CD14-positive monocyte (primary cell): ENCODE measurements around the gene NARF. TPM values are rescaled to one million over a fixed set of nuclear protein-coding genes. Genes with fewer than 3 reads are reported as not detected.
A peak's percentile ranks its signal among the peaks of the same experiment; 100 is the strongest.

Experiments used
- DNase-seq, 3 donors: peaks; one replicate each; pipeline ENCODE4 v3.0.0-alpha.2; 2011 to 2022
- H2AFZ ChIP-seq: 2 replicates; pipeline ENCODE4 v1.6.0; 2012; ENCODE audit warnings: mild to moderate bottlenecking, low read depth, low read length, inconsistent platforms; ENCODE audit not compliant: insufficient read depth, poor library complexity, severe bottlenecking
- H3K27ac ChIP-seq, 2 donors: 1 replicate in 1 of 2; 2 replicates in 1 of 2; pipeline ENCODE4 v1.5.1; 2012 to 2013; ENCODE audit warnings: low read length in 2 of 2, control low read depth in 1 of 2, inconsistent platforms in 1 of 2, low read depth in 1 of 2, mild to moderate bottlenecking in 1 of 2
- H3K27me3 ChIP-seq, 2 donors: one replicate each; pipeline versions ENCODE4 v1.6.0 to v1.6.1; 2011 to 2013; ENCODE audit warnings: low read length in 2 of 2; ENCODE audit not compliant: control insufficient read depth in 2 of 2, insufficient read depth in 2 of 2
- H3K36me3 ChIP-seq, 2 donors: replicated peaks in 1 of 2; 1 replicate in 1 of 2; 2 replicates in 1 of 2; pipeline versions ENCODE4 v1.5.1 to v1.6.1; 2012 to 2013; ENCODE audit warnings: low read length in 2 of 2, control low read depth in 1 of 2, inconsistent platforms in 1 of 2, mild to moderate bottlenecking in 1 of 2; ENCODE audit not compliant: insufficient read depth in 2 of 2, control insufficient read depth in 1 of 2
- H3K4me1 ChIP-seq, 2 donors: 1 replicate in 1 of 2; 2 replicates in 1 of 2; pipeline versions ENCODE4 v1.5.1 to v1.6.1; 2012 to 2013; ENCODE audit warnings: low read length in 2 of 2, control low read depth in 1 of 2, inconsistent platforms in 1 of 2, mild to moderate bottlenecking in 1 of 2, moderate library complexity in 1 of 2; ENCODE audit not compliant: insufficient read depth in 2 of 2, control insufficient read depth in 1 of 2
- H3K4me2 ChIP-seq: replicated peaks from 2 replicates; pipeline ENCODE3; 2012; ENCODE audit warnings: low read length, moderate library complexity, mild to moderate bottlenecking; ENCODE audit not compliant: poor library complexity, severe bottlenecking; ENCODE audit errors: extremely low read depth
- H3K4me3 ChIP-seq, 3 experiments: fragments of 200-600 bp in 1 of 3; sonication (generic) in 1 of 3; replicated peaks in 1 of 3; 1 replicate in 2 of 3; 2 replicates in 1 of 3; pipeline ENCODE4 v1.5.1; 2011 to 2013; ENCODE audit warnings: low read length in 3 of 3, mild to moderate bottlenecking in 3 of 3, control low read depth in 2 of 3, low read depth in 2 of 3, inconsistent platforms in 1 of 3, moderate library complexity in 1 of 3
- H3K79me2 ChIP-seq: 2 replicates; pipeline ENCODE4 v1.6.0; 2012; ENCODE audit warnings: mild to moderate bottlenecking, control low read depth, inconsistent platforms, low read length, moderate library complexity; ENCODE audit not compliant: insufficient read depth
- H3K9ac ChIP-seq: 2 replicates; pipeline ENCODE4 v1.6.0; 2017; ENCODE audit warnings: low read length, mild to moderate bottlenecking; ENCODE audit not compliant: insufficient read depth, poor library complexity, severe bottlenecking
- H3K9me3 ChIP-seq, 2 donors: replicated peaks in 1 of 2; 1 replicate in 1 of 2; 2 replicates in 1 of 2; pipeline versions ENCODE4 v1.5.1 to v1.6.1; 2012 to 2013; ENCODE audit warnings: low read length in 2 of 2, control low read depth in 1 of 2; ENCODE audit not compliant: control insufficient read depth in 1 of 2, insufficient read depth in 1 of 2
- H4K20me1 ChIP-seq: 2 replicates; pipeline ENCODE4 v1.6.0; 2012; ENCODE audit warnings: mild to moderate bottlenecking, low read length, control low read depth, moderate library complexity; ENCODE audit not compliant: insufficient read depth
- H3K27ac Mint-ChIP-seq, 7 donors: one replicate each; pipeline ENCODE4 v1.8.0; 2020; ENCODE audit warnings: mild to moderate bottlenecking in 7 of 7, mixed read lengths in 7 of 7, moderate library complexity in 6 of 7, inconsistent platforms in 2 of 7
- H3K27me3 Mint-ChIP-seq, 3 donors: one replicate each; pipeline ENCODE4 v1.8.0; 2021 to 2022; ENCODE audit warnings: low read depth in 3 of 3, mild to moderate bottlenecking in 3 of 3, mixed read lengths in 3 of 3, moderate library complexity in 3 of 3, inconsistent platforms in 1 of 3
- H3K36me3 Mint-ChIP-seq, 2 donors: one replicate each; pipeline ENCODE4 v1.8.0; 2020; ENCODE audit warnings: mixed read lengths in 2 of 2, inconsistent platforms in 1 of 2, mild to moderate bottlenecking in 1 of 2
- H3K4me1 Mint-ChIP-seq: one replicate; pipeline ENCODE4 v1.8.0; 2020; ENCODE audit warnings: mild to moderate bottlenecking, mixed read lengths
- H3K4me3 Mint-ChIP-seq, 2 donors: one replicate each; pipeline ENCODE4 v1.8.0; 2020; ENCODE audit warnings: mild to moderate bottlenecking in 2 of 2, mixed read lengths in 2 of 2, moderate library complexity in 1 of 2
- H3K9me3 Mint-ChIP-seq, 7 donors: one replicate each; pipeline ENCODE4 v1.8.0; 2020 to 2022; ENCODE audit warnings: mixed read lengths in 7 of 7, mild to moderate bottlenecking in 6 of 7, moderate library complexity in 6 of 7, inconsistent platforms in 2 of 7
- WGBS: methylation state at CpG from one replicate; pipeline ENCODE4 v1.1.5; 2013; ENCODE audit warnings: missing lambda C conversion rate; ENCODE audit not compliant: insufficient coverage; 5-methylcytosine and 5-hydroxymethylcytosine counted together
- intact Hi-C, 2 donors: fragments of 100-400 bp; cut with micrococcal nuclease; formaldehyde crosslinking; loops; one replicate each; pipeline versions ENCODE4 v1.15.0 to v1.15.1; 2023
- polyA plus RNA-seq, 3 donors: library from polyadenylated mRNA; depleted of rRNA in 1 of 3; unstranded in 2 of 3; stranded (reverse) in 1 of 3; fragments of 300-500 nt in 2 of 3; fragments of >200 nt in 1 of 3; fragmentation: Illumina TruSeq in 2 of 3; gene quantifications; 1 replicate in 2 of 3; 2 replicates in 1 of 3; pipeline ENCODE4 v1.2.3, GENCODE V29; 2012 to 2021
- TF ChIP-seq, protein P1 (sequence below): fragments of 200-600 bp; IDR thresholded peaks from one replicate; pipeline ENCODE4 v1.8.0; 2022; ENCODE audit warnings: antibody characterized with exemption, mild to moderate bottlenecking

The NARF gene
- polyA plus RNA-seq, 3 donors = 91.2 to 101 (median 100) TPM

GRCh38 chr17:82475458-82475857, 16.9 kb downstream of the NARF start:
- H3K27ac ChIP-seq = no peak overlapping the region
- H3K36me3 ChIP-seq = peaks cover 73 to 87% of the 10 kb centered on the region in 2 donors
- no peaks in the 10 kb centered on the region for H3K27me3 ChIP-seq
- no peaks in the 10 kb centered on the region for H3K4me1 ChIP-seq
- Mint-ChIP-seq H3K4me1 (peaks cover 2% of the 10 kb centered on the region), H3K27ac (peak overlapping the region in 2 of 7 donors; percentile 50 to 57), H3K9me3 (peaks cover 0 to 4% (median 0%) of the 10 kb centered on the region in 7 donors), H3K4me3 (no peak overlapping the region), H3K27me3 (no peaks in the 10 kb centered on the region), H3K36me3 (peaks cover 64 to 89% of the 10 kb centered on the region in 2 donors)
- H3K4me3 ChIP-seq = no peak overlapping the region
- 100% methylated on average over 3 of the region's 8 CpGs for WGBS
- H3K4me2 ChIP-seq = no peak overlapping the region
- H3K9me3 ChIP-seq = no peaks in the 10 kb centered on the region
- no peak overlapping the region for H2AFZ ChIP-seq
- no peak overlapping the region for H3K9ac ChIP-seq
- no peak for DNase-seq
- H3K79me2 ChIP-seq = no peaks in the 10 kb centered on the region
- TF ChIP-seq, protein P1, sequence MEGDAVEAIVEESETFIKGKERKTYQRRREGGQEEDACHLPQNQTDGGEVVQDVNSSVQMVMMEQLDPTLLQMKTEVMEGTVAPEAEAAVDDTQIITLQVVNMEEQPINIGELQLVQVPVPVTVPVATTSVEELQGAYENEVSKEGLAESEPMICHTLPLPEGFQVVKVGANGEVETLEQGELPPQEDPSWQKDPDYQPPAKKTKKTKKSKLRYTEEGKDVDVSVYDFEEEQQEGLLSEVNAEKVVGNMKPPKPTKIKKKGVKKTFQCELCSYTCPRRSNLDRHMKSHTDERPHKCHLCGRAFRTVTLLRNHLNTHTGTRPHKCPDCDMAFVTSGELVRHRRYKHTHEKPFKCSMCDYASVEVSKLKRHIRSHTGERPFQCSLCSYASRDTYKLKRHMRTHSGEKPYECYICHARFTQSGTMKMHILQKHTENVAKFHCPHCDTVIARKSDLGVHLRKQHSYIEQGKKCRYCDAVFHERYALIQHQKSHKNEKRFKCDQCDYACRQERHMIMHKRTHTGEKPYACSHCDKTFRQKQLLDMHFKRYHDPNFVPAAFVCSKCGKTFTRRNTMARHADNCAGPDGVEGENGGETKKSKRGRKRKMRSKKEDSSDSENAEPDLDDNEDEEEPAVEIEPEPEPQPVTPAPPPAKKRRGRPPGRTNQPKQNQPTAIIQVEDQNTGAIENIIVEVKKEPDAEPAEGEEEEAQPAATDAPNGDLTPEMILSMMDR = no peak
- intact Hi-C loops = no loop called here
- H4K20me1 ChIP-seq = peaks cover 15% of the 10 kb centered on the region

- Mint-ChIP-seq H3K9me3 (no peaks in the 10 kb centered on the region), H3K27ac (no peak overlapping the region), H3K4me3 (no peak overlapping the region), H3K36me3 (peaks cover 74 to 93% of the 10 kb centered on the region in 2 donors), H3K4me1 (peaks cover 2% of the 10 kb centered on the region), H3K27me3 (no peaks in the 10 kb centered on the region)
- Histone ChIP-seq H3K4me3 (no peak overlapping the region), H3K9me3 (no peaks in the 10 kb centered on the region), H3K9ac (no peak overlapping the region), H3K79me2 (no peaks in the 10 kb centered on the region), H3K27me3 (no peaks in the 10 kb centered on the region), H2AFZ (no peak overlapping the region), H4K20me1 (peaks cover 15% of the 10 kb centered on the region), H3K36me3 (peaks cover 80 to 92% of the 10 kb centered on the region in 2 donors), H3K27ac (no peak overlapping the region), H3K4me2 (no peak overlapping the region), H3K4me1 (no peaks in the 10 kb centered on the region)
- no peak for DNase-seq
- 90% methylated on average over 5 of the region's 8 CpGs for WGBS
- TF ChIP-seq, protein P1 = no peak
- intact Hi-C loops = no loop called here
These were observed 19.4 kb downstream of the NARF start for GRCh38 chr17:82477934-82478333.
